Activated B cell treated with CpG ODN at 0.5 μM for 24 hours (primary cell): ENCODE measurements around the gene ZNF524. TPM values are rescaled to one million over a fixed set of nuclear protein-coding genes. Genes with fewer than 3 reads are reported as not detected.

Experiments
- ATAC-seq: fragments of 200-7000 bp; cut with Tn5 transposase; one replicate; pipeline ENCODE4 v1.10.0; 2021; ENCODE audit warnings: low read depth, mild to moderate bottlenecking, moderate library complexity
- CTCF ChIA-PET: fragments of 350-600 bp; sonication (Branson Sonifier 250); formaldehyde crosslinking; loops from one replicate; lab custom pipeline; 2021; ENCODE audit warnings: antibody characterized with exemption; lab: Charles Lee
- POLR2A ChIA-PET: fragments of 350-600 bp; sonication (Branson Sonifier 250); formaldehyde crosslinking; loops from one replicate; lab custom pipeline; 2021; ENCODE audit warnings: antibody characterized with exemption; lab: Charles Lee
- DNase-seq: peaks from one replicate; pipeline ENCODE4 v3.0.0; 2022
- H3K27ac Mint-ChIP-seq: one replicate; pipeline ENCODE4 v1.8.0; 2020; ENCODE audit warnings: mixed read lengths
- H3K27me3 Mint-ChIP-seq: one replicate; pipeline ENCODE4 v1.8.0; 2021; ENCODE audit warnings: mixed read lengths
- H3K36me3 Mint-ChIP-seq: one replicate; pipeline ENCODE4 v1.8.0; 2021; ENCODE audit warnings: low read depth, mixed read lengths
- H3K4me1 Mint-ChIP-seq: one replicate; pipeline ENCODE4 v1.8.0; 2021; ENCODE audit warnings: mixed read lengths
- H3K4me3 Mint-ChIP-seq: one replicate; pipeline ENCODE4 v1.8.0; 2020; ENCODE audit warnings: mild to moderate bottlenecking, mixed read lengths
- H3K9me3 Mint-ChIP-seq: one replicate; pipeline ENCODE4 v1.8.0; 2020; ENCODE audit warnings: mixed read lengths
- CTCF ChIP-seq: fragments of 200-600 bp; IDR thresholded peaks from one replicate; pipeline ENCODE4 v1.8.0; 2022; ENCODE audit warnings: antibody characterized with exemption, mild to moderate bottlenecking
- intact Hi-C: fragments of 100-400 bp; cut with micrococcal nuclease; formaldehyde crosslinking; loops from one replicate; pipeline ENCODE4 v1.15.1; 2024
- total RNA-seq: library from RNA; stranded (reverse); gene quantifications from 2 replicates; pipeline ENCODE4 v1.2.3, GENCODE V29; 2022

The ZNF524 gene
- total RNA-seq, 1 donor from 2014 or later: 16.1 TPM

GRCh38 chr19:55620410-55621204 is 20.5 kb downstream of the ZNF524 start:
- no peak for DNase-seq
- Mint-ChIP-seq H3K27me3 (no peaks in the 10 kb centered on the region), H3K9me3 (no peaks in the 10 kb centered on the region), H3K36me3 (peaks cover 26% of the 10 kb centered on the region), H3K27ac (no peak overlapping the region), H3K4me1 (peaks cover 17% of the 10 kb centered on the region), H3K4me3 (no peak overlapping the region)
- CTCF ChIA-PET: no interaction called here
- ATAC-seq: no peak
- intact Hi-C loops: no loop called here
- POLR2A ChIA-PET: interaction anchor here (1.0 to 1.5 kb wide), 3 partner anchors 10 to 22 kb away, joined by 3 to 5 read pairs (median 3); partner anchors contain the start of genes FIZ1 and ZNF865
- no peak for TF ChIP-seq CTCF

- no peak overlapping the region for H3K4me3 Mint-ChIP-seq
- ATAC-seq: no peak
- no peak for DNase-seq
- ChIA-PET CTCF (no interaction called here), POLR2A (interaction anchor here (1.0 to 1.5 kb wide), 2 partner anchors 9 to 15 kb away, joined by 3 to 5 read pairs; partner anchors contain the start of gene ZNF865)
- no peaks in the 10 kb centered on the region for H3K27me3 Mint-ChIP-seq
- H3K27ac Mint-ChIP-seq: no peak overlapping the region
- H3K4me1 Mint-ChIP-seq: peaks cover 17% of the 10 kb centered on the region
- intact Hi-C loops: no loop called here
- no peaks in the 10 kb centered on the region for H3K9me3 Mint-ChIP-seq
- TF ChIP-seq CTCF: no peak
- peaks cover 26% of the 10 kb centered on the region for H3K36me3 Mint-ChIP-seq
Observed at GRCh38 chr19:55621205-55621672, 21.2 kb downstream of the ZNF524 start.

GRCh38 chr19:55621673-55622231 is 21.7 kb downstream of the ZNF524 start:
- no peak overlapping the region for H3K27ac Mint-ChIP-seq
- H3K9me3 Mint-ChIP-seq: no peaks in the 10 kb centered on the region
- H3K4me1 Mint-ChIP-seq: peaks cover 17% of the 10 kb centered on the region
- POLR2A ChIA-PET: interaction anchor here (0.5 to 0.6 kb wide), 2 partner anchors 17 to 35 kb away, joined by 3 to 4 read pairs; no protein-coding TSS in a partner anchor
- no peak overlapping the region for H3K4me3 Mint-ChIP-seq
- TF ChIP-seq CTCF: no peak
- DNase-seq (no peak), ATAC-seq (no peak)
- no peaks in the 10 kb centered on the region for H3K27me3 Mint-ChIP-seq
- H3K36me3 Mint-ChIP-seq: peaks cover 22% of the 10 kb centered on the region
- intact Hi-C loops: no loop called here
- CTCF ChIA-PET: interaction anchor here (1.8 kb wide), 1 partner anchor 10 kb away, joined by 4 read pairs; no protein-coding TSS in a partner anchor

GRCh38 chr19:55622242-55622969 is 22.3 kb downstream of the ZNF524 start:
- ATAC-seq: no peak
- CTCF ChIA-PET: interaction anchor here (1.8 kb wide), 1 partner anchor 9 kb away, joined by 4 read pairs; no protein-coding TSS in a partner anchor
- no peak for TF ChIP-seq CTCF
- Mint-ChIP-seq H3K9me3 (no peaks in the 10 kb centered on the region), H3K36me3 (peaks cover 18% of the 10 kb centered on the region), H3K27ac (no peak overlapping the region), H3K27me3 (no peaks in the 10 kb centered on the region), H3K4me3 (no peak overlapping the region), H3K4me1 (peaks cover 17% of the 10 kb centered on the region)
- DNase-seq: no peak
- intact Hi-C loops: no loop called here
- POLR2A ChIA-PET: interaction anchor here (0.5 to 1.0 kb wide), 5 partner anchors 12 to 34 kb away, joined by 3 to 8 read pairs (median 3); partner anchors contain the start of genes FIZ1 and ZNF865
